ENCODE measurements around the gene YIF1A. TPM values are rescaled to one million over a fixed set of nuclear protein-coding genes. Genes with fewer than 3 reads are reported as not detected.

Gene YIF1A
- total RNA-seq, 4 donors from 2014 or later, result 57.7 to 92.5 (median 85.4) TPM

GRCh38 chr11:66262696-66263095 lies 26.2 kb downstream of the YIF1A start:
- H3K27me3 ChIP-seq, result no peaks in the 10 kb centered on the region
- no peak for TF ChIP-seq POLR2A (IDR thresholded peaks at IDR 0.05; ENCODE audit: low read depth)
- TF ChIP-seq, protein P1, sequence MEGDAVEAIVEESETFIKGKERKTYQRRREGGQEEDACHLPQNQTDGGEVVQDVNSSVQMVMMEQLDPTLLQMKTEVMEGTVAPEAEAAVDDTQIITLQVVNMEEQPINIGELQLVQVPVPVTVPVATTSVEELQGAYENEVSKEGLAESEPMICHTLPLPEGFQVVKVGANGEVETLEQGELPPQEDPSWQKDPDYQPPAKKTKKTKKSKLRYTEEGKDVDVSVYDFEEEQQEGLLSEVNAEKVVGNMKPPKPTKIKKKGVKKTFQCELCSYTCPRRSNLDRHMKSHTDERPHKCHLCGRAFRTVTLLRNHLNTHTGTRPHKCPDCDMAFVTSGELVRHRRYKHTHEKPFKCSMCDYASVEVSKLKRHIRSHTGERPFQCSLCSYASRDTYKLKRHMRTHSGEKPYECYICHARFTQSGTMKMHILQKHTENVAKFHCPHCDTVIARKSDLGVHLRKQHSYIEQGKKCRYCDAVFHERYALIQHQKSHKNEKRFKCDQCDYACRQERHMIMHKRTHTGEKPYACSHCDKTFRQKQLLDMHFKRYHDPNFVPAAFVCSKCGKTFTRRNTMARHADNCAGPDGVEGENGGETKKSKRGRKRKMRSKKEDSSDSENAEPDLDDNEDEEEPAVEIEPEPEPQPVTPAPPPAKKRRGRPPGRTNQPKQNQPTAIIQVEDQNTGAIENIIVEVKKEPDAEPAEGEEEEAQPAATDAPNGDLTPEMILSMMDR (IDR thresholded peaks at IDR 0.05), result no peak
- no peak for TF ChIP-seq POLR2AphosphoS5 (IDR thresholded peaks at IDR 0.05)
- TF ChIP-seq EP300 (IDR thresholded peaks at IDR 0.05), result no peak
- no peaks in the 10 kb centered on the region for H3K9me3 ChIP-seq
- peaks cover 17 to 35% (median 31%) of the 10 kb centered on the region in 4 donors for H3K4me1 ChIP-seq
- no peak overlapping the region for H3K4me3 ChIP-seq
- no peak for DNase-seq (ENCODE audit: extremely low spot score)
- WGBS, result no CpG with 5 or more reads among the region's 12 CpGs
- H3K36me3 ChIP-seq, result peaks cover 10 to 75% (median 69%) of the 10 kb centered on the region in 4 donors
- H3K27ac ChIP-seq (replicated peaks in 1 of 4), result no peak overlapping the region
- intact Hi-C loops (cut with DNase I), result no loop called here

DNA sequence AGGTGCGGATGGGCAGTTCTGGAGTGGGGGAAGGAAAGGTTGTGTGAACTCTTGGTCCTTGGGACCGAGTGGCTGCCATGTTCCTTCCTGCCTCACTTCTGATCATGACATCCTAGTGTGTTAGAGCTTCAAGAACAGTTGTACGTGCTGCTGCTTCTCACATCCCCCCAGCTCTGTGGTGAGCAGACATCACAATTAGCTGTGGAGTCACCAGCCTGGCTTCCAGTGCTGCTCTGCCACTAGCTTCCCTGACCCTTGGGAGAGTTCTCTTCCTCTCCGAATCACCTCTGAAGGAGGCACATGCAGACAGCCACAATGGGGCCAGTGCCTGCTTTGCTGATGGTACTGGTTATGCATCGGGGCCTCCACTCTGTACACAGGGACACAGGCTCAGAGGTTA lies 26.8 kb downstream of the YIF1A start:
- Histone ChIP-seq H3K9me3 (no peaks in the 10 kb centered on the region), H3K4me1 (peaks cover 17 to 35% (median 31%) of the 10 kb centered on the region in 4 donors), H3K36me3 (peaks cover 10 to 75% (median 69%) of the 10 kb centered on the region in 4 donors), H3K4me3 (no peak overlapping the region), H3K27ac (replicated peaks in 1 of 4) (no peak overlapping the region), H3K27me3 (no peaks in the 10 kb centered on the region)
- no peak for TF ChIP-seq POLR2AphosphoS5 (IDR thresholded peaks at IDR 0.05)
- TF ChIP-seq, protein P1 (IDR thresholded peaks at IDR 0.05), result no peak
- TF ChIP-seq EP300 (IDR thresholded peaks at IDR 0.05), result no peak
- no peak for TF ChIP-seq POLR2A (IDR thresholded peaks at IDR 0.05; ENCODE audit: low read depth)
- intact Hi-C loops (cut with DNase I), result no loop called here
- WGBS, result 73% methylated on average over 3 of the region's 5 CpGs
- DNase-seq (ENCODE audit: extremely low spot score), result no peak

DNA sequence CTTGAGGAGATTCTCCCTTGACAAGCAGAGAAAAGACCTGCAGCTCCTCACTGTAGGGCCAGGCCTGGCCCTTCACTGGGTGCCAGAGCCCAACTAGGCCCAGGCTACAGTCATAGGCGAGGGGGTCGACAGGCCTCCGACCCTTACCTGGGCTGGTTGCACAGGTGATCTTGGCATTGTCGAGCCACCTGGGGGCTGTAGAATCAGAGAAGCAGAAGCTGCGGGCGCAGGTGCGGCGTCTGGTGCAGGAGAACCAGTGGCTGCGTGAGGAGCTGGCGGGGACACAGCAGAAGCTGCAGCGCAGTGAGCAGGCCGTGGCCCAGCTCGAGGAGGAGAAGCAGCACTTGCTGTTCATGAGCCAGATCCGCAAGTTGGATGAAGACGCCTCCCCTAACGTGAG lies 27.4 kb downstream of the YIF1A start:
- TF ChIP-seq, protein P1 (IDR thresholded peaks at IDR 0.05), result no peak
- TF ChIP-seq POLR2A (IDR thresholded peaks at IDR 0.05; ENCODE audit: low read depth) (no peak), EP300 (IDR thresholded peaks at IDR 0.05) (no peak), POLR2AphosphoS5 (IDR thresholded peaks at IDR 0.05) (no peak)
- H3K4me3 ChIP-seq, result no peak overlapping the region
- intact Hi-C loops (cut with DNase I), result no loop called here
- peaks cover 17 to 35% (median 31%) of the 10 kb centered on the region in 4 donors for H3K4me1 ChIP-seq
- H3K27ac ChIP-seq (replicated peaks in 1 of 4), result no peak overlapping the region
- 91% methylated on average over 11 of the region's 16 CpGs for WGBS
- no peak for DNase-seq (ENCODE audit: extremely low spot score)
- peaks cover 10 to 75% (median 68%) of the 10 kb centered on the region in 4 donors for H3K36me3 ChIP-seq
- no peaks in the 10 kb centered on the region for H3K27me3 ChIP-seq
- no peaks in the 10 kb centered on the region for H3K9me3 ChIP-seq

GRCh38 chr11:66259956-66260355 lies 29.0 kb downstream of the YIF1A start:
- Histone ChIP-seq H3K4me3 (no peak overlapping the region), H3K27me3 (no peaks in the 10 kb centered on the region), H3K36me3 (peaks cover 10 to 59% (median 53%) of the 10 kb centered on the region in 4 donors), H3K4me1 (peaks cover 14 to 23% (median 21%) of the 10 kb centered on the region in 4 donors), H3K9me3 (no peaks in the 10 kb centered on the region), H3K27ac (replicated peaks in 1 of 4) (no peak overlapping the region)
- 76% methylated on average over 4 of the region's 4 CpGs for WGBS
- TF ChIP-seq POLR2A (IDR thresholded peaks at IDR 0.05; ENCODE audit: low read depth), result no peak
- TF ChIP-seq, protein P1 (IDR thresholded peaks at IDR 0.05), result no peak
- no peak for TF ChIP-seq EP300 (IDR thresholded peaks at IDR 0.05)
- no peak for TF ChIP-seq POLR2AphosphoS5 (IDR thresholded peaks at IDR 0.05)
- intact Hi-C loops (cut with DNase I), result no loop called here
- no peak for DNase-seq (ENCODE audit: extremely low spot score)

DNA sequence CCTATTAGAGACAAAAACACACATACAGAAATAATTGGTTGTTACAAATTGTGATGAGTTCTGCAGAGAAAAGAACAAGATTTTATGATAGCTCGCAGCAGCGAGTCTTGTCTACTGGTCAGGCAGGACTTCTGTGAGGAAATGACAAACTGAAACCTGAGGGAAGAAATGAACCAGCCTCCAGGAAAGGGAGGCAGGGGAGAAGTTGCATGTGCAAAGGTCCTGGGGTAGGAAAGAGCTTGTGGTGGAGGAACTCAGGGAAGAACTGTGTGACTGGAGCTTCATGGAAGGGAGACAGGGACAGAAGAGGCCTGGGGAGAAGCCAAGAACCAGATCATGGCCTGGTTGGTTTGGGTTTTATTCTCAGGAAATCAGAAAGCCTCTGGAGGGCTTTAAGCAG lies 29.7 kb downstream of the YIF1A start:
- H3K27ac ChIP-seq (replicated peaks in 1 of 4), result no peak overlapping the region
- H3K4me1 ChIP-seq, result peaks cover 14 to 23% (median 21%) of the 10 kb centered on the region in 4 donors
- no peaks in the 10 kb centered on the region for H3K9me3 ChIP-seq
- H3K27me3 ChIP-seq, result no peaks in the 10 kb centered on the region
- WGBS, result 98% methylated on average over 2 of the region's 2 CpGs
- TF ChIP-seq EP300 (IDR thresholded peaks at IDR 0.05) (no peak), POLR2A (IDR thresholded peaks at IDR 0.05; ENCODE audit: low read depth) (no peak), POLR2AphosphoS5 (IDR thresholded peaks at IDR 0.05) (no peak)
- TF ChIP-seq, protein P1 (IDR thresholded peaks at IDR 0.05), result no peak
- DNase-seq (ENCODE audit: extremely low spot score), result no peak
- peaks cover 10 to 52% (median 46%) of the 10 kb centered on the region in 4 donors for H3K36me3 ChIP-seq
- no peak overlapping the region for H3K4me3 ChIP-seq
- intact Hi-C loops (cut with DNase I), result no loop called here

Data from esophagus muscularis mucosa (tissue), 4 donors.